Neuronal stem cell (in vitro differentiated cells): ENCODE data around the gene KCP.

Experiments
- DNase-seq: peaks from one replicate; pipeline ENCODE4 v3.0.0-alpha.2; 2013; ENCODE audit warnings: low spot score
- H2AFZ ChIP-seq: one replicate; pipeline ENCODE4 v1.6.1; 2013; ENCODE audit warnings: mild to moderate bottlenecking, low read length, inconsistent platforms
- H2AK5ac ChIP-seq: 2 replicates; pipeline ENCODE4 v1.6.1; 2013; ENCODE audit warnings: low read depth, mild to moderate bottlenecking, inconsistent platforms, low read length, moderate library complexity, mixed read lengths
- H2BK120ac ChIP-seq: 2 replicates; pipeline ENCODE4 v1.6.1; 2013; ENCODE audit warnings: low read depth, mild to moderate bottlenecking, inconsistent platforms, low read length, moderate library complexity, mixed read lengths
- H2BK12ac ChIP-seq: one replicate; pipeline ENCODE4 v1.6.1; 2013; ENCODE audit warnings: low read length, inconsistent platforms
- H2BK15ac ChIP-seq: 2 replicates; pipeline ENCODE4 v1.6.1; 2013; ENCODE audit warnings: mild to moderate bottlenecking, low read length, inconsistent platforms, mixed read lengths
- H2BK5ac ChIP-seq: one replicate; pipeline ENCODE4 v1.6.1; 2013; ENCODE audit warnings: inconsistent platforms, mild to moderate bottlenecking, low read length, moderate library complexity
- H3K14ac ChIP-seq: one replicate; pipeline ENCODE4 v1.6.1; 2013; ENCODE audit warnings: low read length, inconsistent platforms
- H3K18ac ChIP-seq: 2 replicates; pipeline ENCODE4 v1.6.1; 2013; ENCODE audit warnings: low read length, inconsistent platforms
- H3K23ac ChIP-seq: 2 replicates; pipeline ENCODE4 v1.6.1; 2013; ENCODE audit warnings: low read depth, mild to moderate bottlenecking, mixed read lengths, low read length, inconsistent platforms; ENCODE audit not compliant: poor library complexity
- H3K27ac ChIP-seq: replicated peaks from 3 replicates; pipeline ENCODE4 v1.5.1; 2013; ENCODE audit warnings: low read length, inconsistent platforms
- H3K27me3 ChIP-seq, 3 experiments: 2 replicates each; pipeline ENCODE4 v1.6.1; 2013; ENCODE audit warnings: low read length in 3 of 3, mild to moderate bottlenecking in 2 of 3, inconsistent platforms in 1 of 3, low read depth in 1 of 3, mixed read lengths in 1 of 3, moderate library complexity in 1 of 3; ENCODE audit not compliant: control insufficient read depth in 3 of 3, insufficient read depth in 3 of 3
- H3K36me3 ChIP-seq, 2 donors: replicated peaks in 1 of 2; 2 replicates each; pipeline ENCODE4 v1.6.1; 2013; ENCODE audit warnings: low read length in 2 of 2; ENCODE audit not compliant: control insufficient read depth in 2 of 2, insufficient read depth in 2 of 2
- H3K4ac ChIP-seq: 2 replicates; pipeline ENCODE4 v1.6.1; 2013; ENCODE audit warnings: inconsistent platforms, mild to moderate bottlenecking, low read length, moderate library complexity
- H3K4me1 ChIP-seq, 2 donors: 1 replicate in 1 of 2; 2 replicates in 1 of 2; pipeline ENCODE4 v1.6.1; 2013; ENCODE audit warnings: low read length in 2 of 2, low read depth in 1 of 2; ENCODE audit not compliant: control insufficient read depth in 2 of 2, insufficient read depth in 1 of 2
- H3K4me2 ChIP-seq: one replicate; pipeline ENCODE4 v1.6.1; 2013; ENCODE audit warnings: mild to moderate bottlenecking, low read length, inconsistent platforms; ENCODE audit not compliant: insufficient read depth, poor library complexity, severe bottlenecking
- H3K4me3 ChIP-seq, 2 donors: 2 replicates each; pipeline ENCODE4 v1.5.1; 2013; ENCODE audit warnings: low read length in 2 of 2, mild to moderate bottlenecking in 2 of 2, inconsistent platforms in 1 of 2, moderate library complexity in 1 of 2
- H3K79me1 ChIP-seq: one replicate; pipeline ENCODE4 v1.6.1; 2013; ENCODE audit warnings: low read depth, mild to moderate bottlenecking, inconsistent platforms, low read length, moderate library complexity
- H3K9ac ChIP-seq: one replicate; pipeline ENCODE4 v1.6.1; 2013; ENCODE audit warnings: mild to moderate bottlenecking, low read depth, low read length, inconsistent platforms; ENCODE audit not compliant: poor library complexity
- H3K9me3 ChIP-seq, 2 donors: replicated peaks in 1 of 2; 2 replicates each; pipeline versions ENCODE3 to v1.6.1; 2013; ENCODE audit warnings: low read length in 2 of 2, mild to moderate bottlenecking in 2 of 2, inconsistent platforms in 1 of 2, low read depth in 1 of 2, mixed read lengths in 1 of 2, moderate library complexity in 1 of 2; ENCODE audit not compliant: control insufficient read depth in 2 of 2, insufficient read depth in 1 of 2
- H4K8ac ChIP-seq: one replicate; pipeline ENCODE4 v1.6.1; 2013; ENCODE audit warnings: low read depth, mild to moderate bottlenecking, inconsistent platforms, low read length, moderate library complexity
- H4K91ac ChIP-seq: one replicate; pipeline ENCODE4 v1.6.1; 2013; ENCODE audit warnings: low read length, low read depth, mild to moderate bottlenecking, inconsistent platforms; ENCODE audit not compliant: poor library complexity
- WGBS, 2 donors: extraction: QIAGEN DNeasy Blood & Tissue Kit; methylation state at CpG; one replicate each; pipeline ENCODE4 v1.1.7; 2013; ENCODE audit warnings: missing lambda C conversion rate in 2 of 2, mixed read lengths in 1 of 2; ENCODE audit not compliant: insufficient read length in 2 of 2, insufficient replicate concordance in 1 of 2; ENCODE audit errors: extremely low coverage in 2 of 2; 5-methylcytosine and 5-hydroxymethylcytosine counted together

KCP gene

DNA sequence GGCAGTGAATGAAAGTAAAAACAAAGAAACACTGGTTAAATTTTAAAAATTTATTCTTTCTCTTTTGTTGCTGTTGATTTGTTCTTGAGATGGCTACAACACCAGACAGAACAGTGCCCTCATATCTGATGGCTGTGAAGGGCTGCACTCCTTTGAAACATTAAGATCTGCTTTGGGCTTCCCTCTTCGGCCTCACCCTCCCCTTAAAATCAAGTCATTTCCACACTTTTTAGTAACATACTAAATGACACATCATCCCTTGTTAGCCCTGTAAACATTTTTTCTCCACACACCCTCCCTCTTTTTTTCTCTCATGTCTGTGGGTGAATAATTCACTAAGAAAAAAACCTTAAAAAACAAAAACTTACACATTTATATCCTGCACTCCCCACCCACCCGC, 43.6 kb upstream of the KCP start:
- WGBS, 2 donors = no CpG with 5 or more reads among the region's 2 CpGs
- Histone ChIP-seq H3K79me1 (no peaks in the 10 kb centered on the region), H3K27me3 (no peaks in the 10 kb centered on the region), H2BK5ac (no peak overlapping the region), H3K9ac (no peak overlapping the region), H2BK12ac (no peak overlapping the region), H2AK5ac (no peak overlapping the region), H3K4me1 (peaks cover 0 to 1% of the 10 kb centered on the region in 2 donors), H3K4me2 (no peak overlapping the region), H3K4me3 (no peak overlapping the region), H3K36me3 (peaks cover 22 to 75% of the 10 kb centered on the region in 2 donors), H3K14ac (no peak overlapping the region), H3K18ac (no peak overlapping the region), H2AFZ (no peak overlapping the region), H3K9me3 (no peaks in the 10 kb centered on the region), H3K27ac (no peak overlapping the region), H4K91ac (no peak overlapping the region), H2BK15ac (no peak overlapping the region), H4K8ac (no peak overlapping the region), H3K23ac (no peak overlapping the region), H2BK120ac (no peak overlapping the region), H3K4ac (no peak overlapping the region)
- DNase-seq = no peak

DNA sequence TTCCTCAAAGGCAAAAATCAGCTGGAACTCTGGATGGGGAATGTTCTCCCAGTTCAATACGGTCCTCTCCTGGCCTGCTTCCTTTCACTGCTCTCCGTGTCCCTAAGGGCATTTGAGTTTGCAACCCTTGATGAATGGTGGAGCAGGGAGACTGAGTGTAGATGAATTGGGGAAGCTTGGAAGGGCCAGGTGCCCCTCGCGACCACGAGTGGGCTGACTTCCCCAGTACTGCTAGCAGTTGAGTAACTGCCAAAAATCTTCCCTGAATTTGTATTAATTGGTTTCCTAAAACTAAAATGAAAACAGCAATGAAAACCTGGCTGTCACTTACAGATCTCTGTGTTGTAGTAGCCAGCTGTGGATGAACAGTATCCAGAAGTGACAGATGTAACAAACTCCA, 40.8 kb upstream of the KCP start:
- H3K14ac ChIP-seq = no peak overlapping the region
- H3K4me2 ChIP-seq = no peak overlapping the region
- peaks cover 0 to 1% of the 10 kb centered on the region in 2 donors for H3K4me1 ChIP-seq
- H2BK5ac ChIP-seq = no peak overlapping the region
- no peaks in the 10 kb centered on the region for H3K27me3 ChIP-seq
- no peak overlapping the region for H3K18ac ChIP-seq
- no peak overlapping the region for H2AFZ ChIP-seq
- H4K8ac ChIP-seq = no peak overlapping the region
- no CpG with 5 or more reads among the region's 5 CpGs for WGBS, 2 donors
- H3K9ac ChIP-seq = no peak overlapping the region
- H3K23ac ChIP-seq = no peak overlapping the region
- H3K27ac ChIP-seq = no peak overlapping the region
- no peak overlapping the region for H2BK15ac ChIP-seq
- peaks cover 16 to 49% of the 10 kb centered on the region in 2 donors for H3K36me3 ChIP-seq
- no peaks in the 10 kb centered on the region for H3K79me1 ChIP-seq
- peaks cover 0 to 3% of the 10 kb centered on the region in 2 donors for H3K9me3 ChIP-seq
- no peak overlapping the region for H2BK120ac ChIP-seq
- H4K91ac ChIP-seq = no peak overlapping the region
- H3K4me3 ChIP-seq = no peak overlapping the region
- DNase-seq = no peak
- H3K4ac ChIP-seq = no peak overlapping the region
- no peak overlapping the region for H2BK12ac ChIP-seq
- H2AK5ac ChIP-seq = no peak overlapping the region

DNA sequence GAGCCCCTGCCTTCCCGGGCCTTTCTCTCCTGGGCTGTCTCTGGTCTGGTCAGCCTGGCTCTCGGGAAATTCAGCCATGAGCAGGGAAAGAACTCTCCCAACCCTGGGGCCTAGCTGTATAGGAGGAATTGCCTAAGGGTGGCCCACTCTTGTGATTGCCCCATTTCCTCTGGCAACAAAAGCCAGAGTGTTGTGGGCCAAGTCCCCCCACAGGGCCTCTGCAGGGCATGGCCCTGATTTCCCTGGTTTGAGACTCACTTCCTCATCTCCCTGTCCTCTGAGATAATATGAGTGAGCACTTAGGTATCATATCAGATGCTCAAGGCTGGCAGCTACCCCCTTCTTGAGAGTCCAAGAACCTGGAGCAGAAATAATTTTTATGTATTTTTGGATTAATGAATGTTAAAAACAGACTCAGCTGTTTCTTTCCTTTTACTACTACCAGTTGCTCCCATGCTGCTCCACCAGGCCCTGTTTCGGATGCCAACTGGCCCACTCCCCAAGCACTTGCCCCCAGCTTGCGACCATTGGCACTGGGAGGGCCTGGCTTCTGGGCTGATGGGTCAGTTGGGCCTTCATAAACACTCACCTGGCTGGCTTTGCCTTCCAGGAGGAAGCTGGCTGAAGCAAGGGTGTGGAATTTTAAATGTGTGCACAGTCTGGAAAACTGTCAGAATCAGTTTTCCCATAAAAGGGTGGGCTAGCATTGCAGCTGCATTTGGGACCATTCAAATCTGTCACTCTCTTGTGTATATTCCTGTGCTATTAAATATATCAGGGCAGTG, 38.7 kb upstream of the KCP start:
- no CpG with 5 or more reads among the region's 4 CpGs for WGBS, 2 donors

DNA sequence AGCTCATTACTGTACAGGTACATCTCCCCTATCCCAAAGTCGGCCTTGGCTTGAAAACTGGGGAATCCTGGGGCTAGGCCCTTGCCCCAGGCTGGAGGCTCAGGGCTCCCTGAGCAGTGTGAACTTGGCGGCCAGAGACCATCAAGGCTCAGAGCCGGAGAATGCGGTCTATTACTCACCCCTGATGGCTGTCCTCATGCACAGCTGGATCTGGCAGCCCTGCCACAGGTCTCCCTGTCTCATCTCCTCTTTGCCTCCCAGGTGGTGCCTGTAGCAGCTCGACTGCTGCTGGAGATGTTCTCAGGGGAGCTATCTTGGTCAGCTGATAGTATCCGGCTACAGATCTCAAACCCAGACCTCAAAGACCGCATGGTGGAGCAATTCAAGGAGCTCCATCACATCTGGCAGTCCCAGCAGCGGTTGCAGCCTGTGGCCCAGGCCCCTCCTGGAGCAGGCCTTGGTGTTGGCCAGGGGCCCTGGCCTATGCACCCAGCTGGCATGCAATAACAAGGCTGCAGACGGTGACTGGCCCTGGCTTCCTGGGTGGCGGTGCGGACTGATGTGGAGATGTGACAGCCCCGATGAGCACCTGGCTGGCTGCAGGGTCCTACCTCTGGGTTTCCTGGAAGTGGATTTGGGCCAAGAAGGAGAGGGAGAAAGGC, 37.9 kb upstream of the KCP start:
- Histone ChIP-seq H3K36me3 (peaks cover 6 to 21% of the 10 kb centered on the region in 2 donors), H4K8ac (no peak overlapping the region), H2BK120ac (no peak overlapping the region), H3K9me3 (peaks cover 0 to 3% of the 10 kb centered on the region in 2 donors), H3K4me2 (no peak overlapping the region), H3K14ac (no peak overlapping the region), H2AK5ac (no peak overlapping the region), H3K27me3 (peaks cover 0 to 5% (median 0%) of the 10 kb centered on the region in 3 experiments), H2BK5ac (no peak overlapping the region), H2BK12ac (no peak overlapping the region), H3K4me3 (no peak overlapping the region), H3K27ac (no peak overlapping the region), H3K4ac (no peak overlapping the region), H3K23ac (peak overlapping the region; percentile 21), H4K91ac (no peak overlapping the region), H2AFZ (no peak overlapping the region), H3K18ac (no peak overlapping the region), H3K79me1 (no peaks in the 10 kb centered on the region), H3K9ac (no peak overlapping the region), H3K4me1 (no peaks in the 10 kb centered on the region), H2BK15ac (no peak overlapping the region)
- no CpG with 5 or more reads among the region's 12 CpGs for WGBS, 2 donors
- DNase-seq = no peak

More for the DNA sequence above, 38.7 kb upstream of the KCP start:
- no peak overlapping the region for H4K8ac ChIP-seq
- no peak overlapping the region for H3K23ac ChIP-seq
- H3K4ac ChIP-seq = no peak overlapping the region
- peaks cover 0 to 3% of the 10 kb centered on the region in 2 donors for H3K9me3 ChIP-seq
- H2BK120ac ChIP-seq = no peak overlapping the region
- no peak overlapping the region for H2BK5ac ChIP-seq
- no peak overlapping the region for H3K14ac ChIP-seq
- no peak overlapping the region for H2AK5ac ChIP-seq
- no peaks in the 10 kb centered on the region for H3K4me1 ChIP-seq
- no peak overlapping the region for H3K27ac ChIP-seq
- H3K4me2 ChIP-seq = no peak overlapping the region
- H3K4me3 ChIP-seq = no peak overlapping the region
- H3K27me3 ChIP-seq = peaks cover 0 to 5% (median 0%) of the 10 kb centered on the region in 3 experiments
- no peak for DNase-seq
- H2AFZ ChIP-seq = no peak overlapping the region
- no peak overlapping the region for H3K9ac ChIP-seq
- peaks cover 9 to 28% of the 10 kb centered on the region in 2 donors for H3K36me3 ChIP-seq
- no peak overlapping the region for H2BK15ac ChIP-seq
- no peaks in the 10 kb centered on the region for H3K79me1 ChIP-seq
- H2BK12ac ChIP-seq = no peak overlapping the region
- no peak overlapping the region for H3K18ac ChIP-seq
- H4K91ac ChIP-seq = no peak overlapping the region
